ENCODE data around the gene IQCM. TPM values are rescaled to one million over a fixed set of nuclear protein-coding genes. Genes with fewer than 3 reads are reported as not detected.

The IQCM gene
- polyA plus RNA-seq, 1 of the 3 experiments (the other 2 are of a cell fraction): not detected

- Histone ChIP-seq H3K36me3 (replicated peaks in 1 of 2; ENCODE audit: control insufficient read depth in 1 of 2, insufficient read depth in 2 of 2, low read length in 1 of 2) (no peaks in the 10 kb centered on the region), H3K9ac (no peak overlapping the region), H3K9me3 (no peaks in the 10 kb centered on the region), H2AFZ (ENCODE audit: low read depth) (no peak overlapping the region), H3K27ac (ENCODE audit: low read depth in 2 of 2, low read length in 1 of 2) (no peak overlapping the region), H3K4me3 (ENCODE audit: low read depth in 2 of 2, low read length in 1 of 2) (no peak overlapping the region), H3K4me2 (no peak overlapping the region), H3K4me1 (ENCODE audit: control insufficient read depth in 1 of 2, insufficient read depth in 2 of 2, low read depth in 1 of 2, low read length in 1 of 2) (peaks cover 0 to 4% of the 10 kb centered on the region in 2 experiments; a peak in 1 of 4 replicates), H3K79me2 (ENCODE audit: insufficient read depth) (no peaks in the 10 kb centered on the region), H3K9me2 (no peaks in the 10 kb centered on the region), H3K27me3 (ENCODE audit: insufficient read depth) (peaks cover 4% of the 10 kb centered on the region; the same call in 1 of the 2 replicates), H4K20me1 (ENCODE audit: insufficient read depth) (no peaks in the 10 kb centered on the region), H3F3A (replicated peaks; ENCODE audit: insufficient read depth) (no peaks in the 10 kb centered on the region)
- TF ChIP-seq RFX5 (IDR thresholded peaks at IDR 0.05; ENCODE audit: low read length): no peak
- TF ChIP-seq FOSL2 (IDR thresholded peaks at IDR 0.05; ENCODE audit: borderline replicate concordance, low read depth): no peak
- TF ChIP-seq GATA2 (CRISPR knock-in tag; IDR thresholded peaks at IDR 0.05): no peak
- no peak for TF ChIP-seq YY1 (IDR thresholded peaks at IDR 0.05; ENCODE audit: low read depth)
- no peak for TF ChIP-seq ZBTB33 (IDR thresholded peaks at IDR 0.05; ENCODE audit: borderline replicate concordance, low read depth)
- TF ChIP-seq FOXM1 (IDR thresholded peaks at IDR 0.05; ENCODE audit: low read depth): no peak
- no peak for TF ChIP-seq TCF12 (IDR thresholded peaks at IDR 0.05)
- TF ChIP-seq SIN3A (IDR thresholded peaks at IDR 0.05; ENCODE audit: borderline replicate concordance, low read depth, low read length): no peak
- TF ChIP-seq RXRA (IDR thresholded peaks at IDR 0.05; ENCODE audit: borderline replicate concordance, low read depth): no peak
- TF ChIP-seq, protein P1, sequence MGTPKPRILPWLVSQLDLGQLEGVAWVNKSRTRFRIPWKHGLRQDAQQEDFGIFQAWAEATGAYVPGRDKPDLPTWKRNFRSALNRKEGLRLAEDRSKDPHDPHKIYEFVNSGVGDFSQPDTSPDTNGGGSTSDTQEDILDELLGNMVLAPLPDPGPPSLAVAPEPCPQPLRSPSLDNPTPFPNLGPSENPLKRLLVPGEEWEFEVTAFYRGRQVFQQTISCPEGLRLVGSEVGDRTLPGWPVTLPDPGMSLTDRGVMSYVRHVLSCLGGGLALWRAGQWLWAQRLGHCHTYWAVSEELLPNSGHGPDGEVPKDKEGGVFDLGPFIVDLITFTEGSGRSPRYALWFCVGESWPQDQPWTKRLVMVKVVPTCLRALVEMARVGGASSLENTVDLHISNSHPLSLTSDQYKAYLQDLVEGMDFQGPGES (IDR thresholded peaks at IDR 0.05; ENCODE audit: low read depth, low read length): no peak
- DNase-seq: no peak
- POLR2A ChIA-PET: no interaction called here
- WGBS (ENCODE audit: low lambda C conversion rate): 24% methylated on average over 2 of the region's 2 CpGs
- CTCF ChIA-PET: no interaction called here
Measured at GRCh38 chr4:149825336-149825735, 9.7 kb upstream of the IQCM start.

GRCh38 chr4:149823769-149824221, 8.2 kb upstream of the IQCM start:
- ChIA-PET POLR2A (no interaction called here), CTCF (no interaction called here)
- Histone ChIP-seq H4K20me1 (ENCODE audit: insufficient read depth) (no peaks in the 10 kb centered on the region), H3K4me1 (ENCODE audit: control insufficient read depth in 1 of 2, insufficient read depth in 2 of 2, low read depth in 1 of 2, low read length in 1 of 2) (peaks cover 0 to 4% of the 10 kb centered on the region in 2 experiments; a peak in 1 of 4 replicates), H3K4me3 (ENCODE audit: low read depth in 2 of 2, low read length in 1 of 2) (no peak overlapping the region), H3K27me3 (ENCODE audit: insufficient read depth) (peaks cover 4% of the 10 kb centered on the region; the same call in 1 of the 2 replicates), H3K9me2 (no peaks in the 10 kb centered on the region), H3K9ac (no peak overlapping the region), H3K9me3 (no peaks in the 10 kb centered on the region), H3K79me2 (ENCODE audit: insufficient read depth) (no peaks in the 10 kb centered on the region), H3K4me2 (no peak overlapping the region), H3K27ac (ENCODE audit: low read depth in 2 of 2, low read length in 1 of 2) (no peak overlapping the region), H3F3A (replicated peaks; ENCODE audit: insufficient read depth) (no peaks in the 10 kb centered on the region), H3K36me3 (replicated peaks in 1 of 2; ENCODE audit: control insufficient read depth in 1 of 2, insufficient read depth in 2 of 2, low read length in 1 of 2) (no peaks in the 10 kb centered on the region), H2AFZ (ENCODE audit: low read depth) (no peak overlapping the region)
- no peak for TF ChIP-seq SMC3 (IDR thresholded peaks at IDR 0.05; ENCODE audit: low read depth, low read length)
- TF ChIP-seq TCF12 (IDR thresholded peaks at IDR 0.05): 0 out of 2 replicates have a peak, but pooled peaks have one; percentile 13
- peak; percentile 42; the same call in 1 of the 2 replicates for TF ChIP-seq FOSL2 (IDR thresholded peaks at IDR 0.05; ENCODE audit: borderline replicate concordance, low read depth)
- no peak for TF ChIP-seq POLR2AphosphoS5 (IDR thresholded peaks at IDR 0.05; ENCODE audit: low read depth, low read length)
- no peak for DNase-seq
- WGBS (ENCODE audit: low lambda C conversion rate): 1% methylated on average over 4 of the region's 4 CpGs

Measured in SK-N-SH (cell line).